ENCODE data around the gene GLDN. TPM values are rescaled to one million over a fixed set of nuclear protein-coding genes. Genes with fewer than 3 reads are reported as not detected.

Gene GLDN
- total RNA-seq, 1 donor from 2014 or later: 3.4 TPM

DNA sequence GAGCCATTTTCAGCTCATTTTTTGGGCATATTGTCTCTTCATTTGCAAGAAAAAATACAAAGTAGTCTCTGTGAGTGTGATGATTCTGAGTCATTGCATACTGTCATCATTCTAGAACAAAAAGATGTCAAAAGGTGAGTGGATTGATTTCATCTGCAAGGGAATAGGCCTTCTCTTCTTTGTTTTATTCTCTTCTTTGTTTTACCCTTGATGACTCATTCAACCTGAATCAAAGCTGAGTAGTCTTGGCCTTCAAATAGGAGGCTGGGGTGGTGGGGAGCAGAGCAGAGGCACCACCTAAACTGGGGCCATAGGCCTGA lies 28.4 kb upstream of the GLDN start:
- no peaks in the 10 kb centered on the region for H3K9me3 ChIP-seq

DNA sequence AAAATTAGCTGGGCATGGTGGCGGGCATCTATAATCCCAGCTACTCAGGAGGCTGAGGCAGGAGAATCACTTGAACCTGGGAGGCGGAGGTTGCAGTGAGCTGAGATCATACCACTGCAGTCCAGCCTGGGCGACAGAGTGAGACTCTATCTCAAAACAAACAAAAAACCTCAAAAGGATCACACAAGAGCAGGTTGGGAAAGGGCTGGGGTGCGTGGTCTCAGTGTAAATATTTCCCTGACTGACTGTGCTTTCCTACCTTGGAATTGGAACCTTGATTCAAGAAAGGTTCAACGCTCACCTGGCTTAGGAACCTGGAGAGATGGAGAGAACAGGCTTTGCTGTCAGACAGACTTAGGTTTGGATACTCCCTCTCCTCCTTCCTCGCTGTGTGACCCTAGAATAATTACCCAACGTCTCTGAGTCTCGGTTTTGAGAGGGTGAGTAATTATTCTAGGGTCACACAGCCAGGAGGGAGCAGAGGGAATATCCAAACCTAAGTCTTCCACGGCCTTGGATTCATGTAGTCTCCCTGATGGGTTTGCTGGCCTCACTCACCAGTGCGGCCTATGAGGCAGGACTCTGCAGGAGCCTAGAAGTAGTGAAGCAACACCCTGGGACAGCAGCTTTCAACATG lies 27.7 kb upstream of the GLDN start:
- H3K9me3 ChIP-seq: no peaks in the 10 kb centered on the region
- no peaks in the 10 kb centered on the region for H3K27me3 ChIP-seq
- TF ChIP-seq, protein P1, sequence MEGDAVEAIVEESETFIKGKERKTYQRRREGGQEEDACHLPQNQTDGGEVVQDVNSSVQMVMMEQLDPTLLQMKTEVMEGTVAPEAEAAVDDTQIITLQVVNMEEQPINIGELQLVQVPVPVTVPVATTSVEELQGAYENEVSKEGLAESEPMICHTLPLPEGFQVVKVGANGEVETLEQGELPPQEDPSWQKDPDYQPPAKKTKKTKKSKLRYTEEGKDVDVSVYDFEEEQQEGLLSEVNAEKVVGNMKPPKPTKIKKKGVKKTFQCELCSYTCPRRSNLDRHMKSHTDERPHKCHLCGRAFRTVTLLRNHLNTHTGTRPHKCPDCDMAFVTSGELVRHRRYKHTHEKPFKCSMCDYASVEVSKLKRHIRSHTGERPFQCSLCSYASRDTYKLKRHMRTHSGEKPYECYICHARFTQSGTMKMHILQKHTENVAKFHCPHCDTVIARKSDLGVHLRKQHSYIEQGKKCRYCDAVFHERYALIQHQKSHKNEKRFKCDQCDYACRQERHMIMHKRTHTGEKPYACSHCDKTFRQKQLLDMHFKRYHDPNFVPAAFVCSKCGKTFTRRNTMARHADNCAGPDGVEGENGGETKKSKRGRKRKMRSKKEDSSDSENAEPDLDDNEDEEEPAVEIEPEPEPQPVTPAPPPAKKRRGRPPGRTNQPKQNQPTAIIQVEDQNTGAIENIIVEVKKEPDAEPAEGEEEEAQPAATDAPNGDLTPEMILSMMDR (IDR thresholded peaks at IDR 0.05): no peak
- H3K4me3 ChIP-seq: no peak overlapping the region
- no peaks in the 10 kb centered on the region for H3K36me3 ChIP-seq
- H3K4me1 ChIP-seq: no peaks in the 10 kb centered on the region
- intact Hi-C loops (cut with DNase I): no loop called here
- no peak overlapping the region for H3K27ac ChIP-seq
- DNase-seq (ENCODE audit: low spot score in 2 of 2): no peak

More for the DNA sequence above, 28.4 kb upstream of the GLDN start:
- Histone ChIP-seq H3K4me3 (no peak overlapping the region), H3K27me3 (no peaks in the 10 kb centered on the region), H3K27ac (no peak overlapping the region), H3K36me3 (no peaks in the 10 kb centered on the region), H3K4me1 (no peaks in the 10 kb centered on the region)
- TF ChIP-seq, protein P1 (IDR thresholded peaks at IDR 0.05): no peak
- DNase-seq (ENCODE audit: low spot score in 2 of 2): no peak
- intact Hi-C loops (cut with DNase I): no loop called here

DNA sequence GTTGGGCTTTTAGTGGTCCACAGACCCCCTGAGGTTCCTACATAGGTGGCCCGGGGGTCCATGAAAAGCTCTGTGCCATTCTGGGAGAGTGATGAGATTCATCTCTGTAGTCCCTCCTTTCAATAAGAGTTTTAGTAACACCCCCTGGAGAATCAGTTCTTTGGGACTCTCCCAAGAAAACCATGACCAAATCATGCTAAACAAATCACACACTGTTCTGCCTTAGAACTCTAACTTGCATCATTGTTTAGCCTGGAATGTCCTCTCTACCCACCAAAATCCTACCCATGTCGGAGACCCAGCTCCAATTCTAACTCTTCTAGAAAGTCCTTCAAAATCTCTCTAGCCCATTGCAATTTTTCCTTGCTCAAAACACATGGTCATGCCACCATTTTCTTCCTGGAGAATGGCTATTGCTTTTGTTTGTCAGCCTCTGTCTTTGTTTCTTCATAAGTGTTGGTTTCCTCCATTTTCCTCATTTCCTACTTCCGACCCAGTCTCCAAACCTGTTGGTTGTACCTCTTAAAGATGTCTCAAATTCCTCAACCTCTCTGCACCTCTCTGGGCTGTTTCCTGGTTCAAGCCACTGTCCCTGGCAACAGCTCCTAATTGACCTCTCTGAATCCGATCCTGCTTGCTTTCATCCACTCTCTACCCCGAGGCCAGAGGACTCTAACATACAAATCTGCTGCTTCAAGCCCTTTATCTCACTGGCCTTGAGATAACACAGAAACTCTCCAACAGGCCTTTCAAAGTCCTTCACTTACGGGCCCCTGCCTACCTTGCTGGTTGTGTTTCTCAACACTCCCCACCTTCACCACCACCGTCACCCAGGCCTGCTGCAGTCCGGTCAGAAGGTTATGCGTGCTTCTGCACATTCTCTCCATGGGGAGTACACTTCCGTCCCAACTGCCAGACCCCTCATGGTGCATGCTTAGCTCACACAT lies 26.8 kb upstream of the GLDN start:
- Histone ChIP-seq H3K27me3 (no peaks in the 10 kb centered on the region), H3K36me3 (no peaks in the 10 kb centered on the region), H3K4me1 (no peaks in the 10 kb centered on the region), H3K4me3 (no peak overlapping the region), H3K9me3 (no peaks in the 10 kb centered on the region), H3K27ac (no peak overlapping the region)
- intact Hi-C loops (cut with DNase I): no loop called here
- TF ChIP-seq, protein P1 (IDR thresholded peaks at IDR 0.05): no peak
- DNase-seq (ENCODE audit: low spot score in 2 of 2): no peak

DNA sequence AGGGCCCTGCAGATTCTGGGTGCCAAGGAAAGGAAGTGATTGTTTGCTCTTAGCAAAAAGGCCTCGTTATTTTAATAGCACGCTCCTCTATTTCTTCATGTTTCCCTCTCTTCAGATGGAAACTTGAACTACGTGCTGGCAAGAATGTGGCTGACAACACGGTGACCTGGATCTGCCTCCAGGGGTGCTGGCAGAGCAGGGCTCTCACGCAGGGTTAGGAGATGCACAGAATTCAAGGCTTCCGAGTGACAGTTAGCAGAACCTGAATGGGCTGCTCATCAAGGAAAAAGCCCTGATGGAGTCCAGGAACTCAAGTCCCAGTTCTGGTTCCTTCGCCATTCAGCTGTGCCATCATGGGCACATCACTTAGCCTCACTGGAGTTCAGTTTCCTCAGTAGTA lies 25.7 kb upstream of the GLDN start:
- H3K4me3 ChIP-seq: no peak overlapping the region
- DNase-seq (ENCODE audit: low spot score in 2 of 2): no peak
- H3K4me1 ChIP-seq: no peaks in the 10 kb centered on the region
- no peaks in the 10 kb centered on the region for H3K9me3 ChIP-seq
- TF ChIP-seq, protein P1 (IDR thresholded peaks at IDR 0.05): no peak
- no peak overlapping the region for H3K27ac ChIP-seq
- H3K36me3 ChIP-seq: no peaks in the 10 kb centered on the region
- no peaks in the 10 kb centered on the region for H3K27me3 ChIP-seq
- intact Hi-C loops (cut with DNase I): no loop called here

DNA sequence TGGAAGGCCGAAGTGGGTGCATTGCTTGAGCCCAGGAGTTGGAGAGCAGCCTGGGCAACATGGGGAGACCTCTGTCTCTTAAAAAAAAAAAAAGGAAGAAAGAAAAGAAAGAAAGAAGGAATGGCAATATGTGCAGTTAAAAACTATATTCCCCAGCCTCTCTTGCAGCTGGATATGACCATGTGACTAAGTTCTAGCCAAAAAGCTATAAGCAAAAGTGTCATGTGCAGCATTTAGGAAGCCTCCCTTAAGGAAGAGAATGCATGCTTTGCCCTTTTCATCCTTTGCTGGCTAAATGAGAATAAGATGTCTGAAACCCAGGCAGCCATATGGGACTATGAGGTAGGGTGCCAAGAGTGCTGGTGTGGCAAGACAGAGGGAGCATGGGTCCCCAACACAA lies 24.8 kb upstream of the GLDN start:
- no peak overlapping the region for H3K4me3 ChIP-seq
- no peaks in the 10 kb centered on the region for H3K36me3 ChIP-seq
- H3K4me1 ChIP-seq: no peaks in the 10 kb centered on the region
- H3K27me3 ChIP-seq: no peaks in the 10 kb centered on the region
- no peaks in the 10 kb centered on the region for H3K9me3 ChIP-seq
- intact Hi-C loops (cut with DNase I): no loop called here
- TF ChIP-seq, protein P1 (IDR thresholded peaks at IDR 0.05): no peak
- H3K27ac ChIP-seq: no peak overlapping the region
- DNase-seq (ENCODE audit: low spot score in 2 of 2): no peak

All from ascending aorta (tissue), 2 donors.